ENCODE measurements around the gene RIC8B.

- TF ChIP-seq ZNF274 (IDR thresholded peaks at IDR 0.05; ENCODE audit: low read depth, low read length) = no peak
- no peak for TF ChIP-seq YY1 (IDR thresholded peaks at IDR 0.05; ENCODE audit: insufficient read depth, insufficient read length)
- no peak for TF ChIP-seq SUZ12 (IDR thresholded peaks at IDR 0.05; ENCODE audit: extremely low read depth, insufficient read depth, insufficient read length)
Measured at GRCh38 chr12:106897981-106898901, 123.8 kb downstream of the RIC8B start.
